Measurements from ENCODE around the gene CDK7.
"Not testable (repeated sequence)": the region's sequence is repeated elsewhere in the genome, so short reads cannot be mapped to it uniquely, and the experiment has no call there.

The CDK7 gene

DNA sequence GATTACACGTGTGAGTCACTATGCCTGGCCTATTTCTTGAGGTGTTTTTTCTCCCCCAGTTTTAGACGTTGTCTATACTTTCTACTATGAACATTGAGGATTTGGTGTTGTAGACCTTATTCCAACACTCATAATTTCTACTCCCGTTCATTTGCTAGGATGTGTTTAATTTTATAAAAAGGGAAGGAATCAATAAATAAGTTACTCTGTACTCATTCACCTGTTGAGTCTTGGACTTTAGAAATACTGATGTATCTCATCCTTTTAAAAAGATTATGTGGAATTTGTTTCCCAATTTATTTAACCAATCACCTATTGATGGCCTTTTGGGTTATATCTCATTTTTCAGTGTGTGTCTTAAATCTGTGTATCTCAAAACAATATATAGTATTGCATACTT lies 3.2 kb downstream of the CDK7 start:
- DNase-seq (ENCODE audit: low read depth in 2 of 2): no peak

DNA sequence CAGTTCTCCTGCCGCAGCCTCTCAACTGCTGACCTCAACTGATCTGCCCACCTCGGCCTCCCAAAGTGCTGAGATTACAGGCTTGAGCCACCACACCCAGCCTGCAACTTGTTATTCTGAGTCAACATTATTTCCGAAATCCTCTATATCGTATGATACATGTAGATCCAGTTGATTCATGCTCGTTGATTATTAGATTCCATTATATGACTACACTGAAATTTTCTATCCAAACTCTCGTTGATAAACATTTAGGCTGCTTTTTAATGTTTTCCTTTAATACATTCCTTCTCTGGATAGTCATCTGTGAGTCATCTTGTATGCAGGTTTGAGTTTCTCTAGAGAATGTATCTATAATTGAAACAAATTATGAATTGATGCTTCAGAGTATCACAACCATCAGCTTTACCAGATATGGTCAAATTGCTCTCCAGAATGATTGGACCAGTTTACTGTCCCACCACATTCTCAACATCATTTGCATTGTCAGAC lies 4.1 kb downstream of the CDK7 start:
- DNase-seq (ENCODE audit: low read depth in 2 of 2): no peak

DNA sequence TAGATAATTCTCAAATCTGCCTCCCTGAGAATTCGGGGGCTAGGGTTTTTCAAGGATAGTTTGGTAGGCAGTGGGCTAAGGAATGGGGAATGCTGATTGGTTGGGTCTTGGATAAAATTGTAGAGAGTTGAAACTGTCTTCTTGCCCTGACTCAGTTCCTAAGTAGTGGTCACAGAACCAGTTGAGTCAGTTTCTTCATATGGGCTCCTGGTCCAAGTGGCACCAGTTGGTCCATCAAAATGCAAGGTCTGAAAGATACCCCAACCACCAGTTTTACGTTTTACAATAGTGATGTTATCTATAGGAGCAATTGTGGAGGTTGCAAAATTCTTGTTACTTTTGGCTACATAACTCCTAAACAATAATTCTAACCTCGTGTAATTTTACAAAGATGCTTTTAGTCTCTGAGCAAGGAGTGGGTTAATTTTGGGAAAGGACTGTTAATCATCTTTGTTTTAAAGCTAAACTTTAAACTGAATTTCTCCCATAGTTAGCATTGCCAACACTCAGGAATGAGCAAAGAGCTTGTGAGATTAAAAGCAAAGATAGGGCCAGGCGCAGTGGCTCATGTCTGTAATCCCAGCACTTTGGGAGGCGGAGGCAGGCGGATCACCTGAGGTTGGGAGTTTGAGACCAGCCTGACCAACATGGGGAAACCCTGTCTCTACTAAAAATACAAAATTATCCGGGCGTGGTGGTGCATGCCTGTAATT lies 7.7 kb downstream of the CDK7 start:
- DNase-seq (ENCODE audit: low read depth in 2 of 2): no peak

DNA sequence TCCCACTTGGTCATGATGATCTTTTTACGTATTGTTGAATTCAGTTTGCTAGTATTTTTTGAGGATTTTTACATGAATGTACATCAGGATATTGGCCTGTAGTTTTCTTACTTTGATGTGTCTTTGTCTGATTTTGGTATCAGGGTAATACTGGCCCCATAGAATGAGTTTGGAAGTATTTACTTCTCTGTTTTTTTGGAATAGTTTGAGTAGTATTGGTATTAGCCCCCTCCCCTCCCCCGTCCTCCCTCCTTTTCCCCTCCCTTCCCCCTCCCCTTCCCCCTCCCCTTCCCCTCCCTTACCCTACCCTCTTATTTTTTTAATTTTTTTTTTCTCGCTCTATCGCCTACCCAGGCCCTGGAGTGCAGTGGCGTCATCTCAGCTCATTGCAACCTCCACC lies 10.3 kb downstream of the CDK7 start:
- DNase-seq (ENCODE audit: low read depth in 2 of 2): no peak

DNA sequence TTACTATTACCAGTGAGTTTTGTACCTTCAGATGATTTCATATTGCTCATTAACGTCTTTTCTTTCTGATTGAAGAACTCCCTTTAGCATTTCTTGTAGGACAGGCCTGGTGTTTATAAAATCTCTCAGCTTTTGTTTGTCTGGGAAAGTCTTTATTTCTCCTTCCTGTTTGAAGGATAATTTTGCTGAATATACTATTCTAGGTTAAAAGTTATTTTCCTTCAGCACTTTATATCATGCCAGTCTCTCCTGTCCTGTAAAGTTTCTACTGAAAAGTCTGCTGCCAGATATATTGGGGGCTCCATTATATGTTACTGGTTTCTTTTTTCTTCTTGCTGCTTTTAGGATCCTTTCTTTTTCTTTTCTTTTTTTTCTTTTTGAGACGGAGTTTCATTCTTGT lies 13.3 kb downstream of the CDK7 start:
- no peak for DNase-seq (ENCODE audit: low read depth in 2 of 2)

DNA sequence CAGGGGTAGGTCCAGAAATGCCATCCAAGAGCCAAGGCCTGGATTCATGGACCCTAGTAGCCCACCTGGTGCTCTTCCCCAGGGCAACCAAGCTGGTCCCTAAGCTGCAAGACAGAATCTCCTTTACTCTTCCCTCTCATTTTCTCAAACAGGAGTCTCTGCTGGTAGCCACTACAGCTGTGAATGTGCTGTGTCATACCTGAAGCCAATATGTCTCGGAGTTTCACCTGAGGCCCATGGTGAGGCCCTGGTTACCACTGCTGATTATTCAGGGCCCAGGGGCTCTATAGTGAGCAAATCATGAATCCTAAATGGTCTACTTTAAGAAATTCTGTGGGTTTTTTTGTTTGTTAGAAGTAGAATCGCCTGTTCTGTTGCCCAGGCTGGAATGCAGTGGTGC lies 15.9 kb downstream of the CDK7 start:
- no peak for DNase-seq (ENCODE audit: low read depth in 2 of 2)

DNA sequence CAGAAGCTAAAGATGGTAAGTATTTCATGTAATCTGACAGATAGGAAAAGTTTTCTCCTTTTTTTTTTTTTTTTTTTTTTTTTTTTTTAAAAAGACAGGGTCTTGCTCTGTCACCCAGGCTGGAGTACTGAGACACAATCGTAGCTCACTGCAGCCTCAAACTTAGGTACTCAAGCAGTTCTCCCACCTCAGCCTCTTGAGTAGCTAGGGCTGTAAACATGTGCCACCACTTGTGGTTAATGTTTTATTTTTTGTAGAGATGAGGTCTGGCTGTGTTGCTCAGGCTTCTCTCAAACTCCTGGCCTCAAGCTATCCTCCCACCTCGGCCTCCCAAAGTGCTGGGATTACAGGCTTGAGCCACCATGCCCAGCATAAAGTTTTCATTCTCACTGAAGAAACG lies 17.8 kb downstream of the CDK7 start:
- no peak for DNase-seq (ENCODE audit: low read depth in 2 of 2)

DNA sequence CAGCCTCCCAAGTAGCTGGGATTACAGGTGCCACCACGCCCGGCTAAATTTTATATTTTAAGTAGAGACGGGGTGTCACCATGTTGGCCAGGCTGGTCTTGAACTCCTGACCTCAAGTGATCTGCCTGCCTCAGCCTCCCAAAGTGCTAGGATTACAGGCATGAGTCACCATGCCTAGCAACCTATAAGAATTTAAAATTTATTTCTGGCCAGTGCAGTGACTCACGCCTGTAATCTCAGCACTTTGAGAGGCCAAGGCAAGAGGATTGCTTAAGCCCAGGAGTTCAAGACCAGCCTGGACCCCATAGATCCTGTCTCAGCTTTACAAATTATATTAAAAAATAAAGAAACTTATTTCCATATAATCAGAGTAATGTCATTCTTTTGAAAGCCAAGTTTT lies 21.3 kb downstream of the CDK7 start:
- DNase-seq (ENCODE audit: low read depth in 2 of 2): not testable (repeated sequence)

DNA sequence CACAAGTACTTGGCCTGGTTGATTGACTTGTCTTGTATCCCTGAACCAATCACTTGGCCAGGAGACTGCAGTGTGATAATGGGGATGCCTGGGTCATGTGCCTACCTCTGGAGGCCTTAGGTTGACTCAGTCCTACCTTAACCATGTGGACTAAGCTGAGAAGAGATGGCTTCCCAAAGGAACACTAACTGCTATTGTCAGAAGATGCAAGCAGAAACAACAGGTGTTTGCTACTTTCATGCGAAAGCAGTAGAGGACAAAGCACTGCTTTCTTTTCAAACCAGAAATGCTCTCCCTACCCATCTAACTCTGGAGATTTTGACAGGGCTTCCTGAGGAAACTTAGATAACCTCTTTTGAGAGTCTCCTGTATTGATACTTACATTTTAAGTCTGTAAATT lies 22.9 kb downstream of the CDK7 start:
- DNase-seq (ENCODE audit: low read depth in 2 of 2): no peak

DNA sequence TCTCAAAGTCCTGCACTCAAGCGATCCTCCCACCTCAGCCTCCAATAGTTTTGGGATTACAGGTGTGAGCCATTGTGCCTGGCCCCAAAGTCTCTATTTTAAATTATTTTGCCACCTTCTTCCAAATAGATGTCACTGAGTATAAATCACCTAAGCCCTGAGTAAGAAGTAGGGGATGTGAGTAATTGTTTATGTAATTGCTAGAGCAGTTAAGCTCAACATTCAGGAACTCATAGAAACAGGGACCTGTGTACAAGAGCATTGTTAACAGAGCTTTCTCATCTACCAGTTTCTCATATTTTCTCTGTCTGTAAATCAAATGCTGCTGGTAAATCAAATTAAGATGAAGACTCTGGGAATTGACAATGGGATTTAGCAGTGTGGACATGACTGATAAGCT lies 26.3 kb downstream of the CDK7 start:
- DNase-seq (ENCODE audit: low read depth in 2 of 2): no peak

DNA sequence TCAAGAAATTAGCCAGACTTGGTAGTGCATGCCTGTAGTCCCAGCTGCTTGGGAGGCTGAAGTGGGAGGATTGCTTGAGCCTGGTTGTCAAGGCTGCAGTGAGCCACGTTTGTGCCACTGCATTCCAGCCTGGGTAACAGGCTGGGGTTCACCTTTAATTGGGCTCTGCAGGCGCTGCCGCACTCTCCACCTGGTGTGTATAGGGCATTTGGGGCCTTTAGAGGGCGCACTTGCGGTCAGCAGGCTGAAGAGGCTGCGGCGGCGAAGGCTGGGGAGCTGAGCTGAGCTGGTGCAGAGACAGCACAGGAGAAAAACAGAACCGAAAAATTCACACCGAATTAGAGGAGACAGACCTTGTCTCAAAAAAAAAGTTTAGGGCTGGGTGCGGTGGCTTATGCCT lies 31.2 kb downstream of the CDK7 start:
- no peak for DNase-seq (ENCODE audit: low read depth in 2 of 2)

DNA sequence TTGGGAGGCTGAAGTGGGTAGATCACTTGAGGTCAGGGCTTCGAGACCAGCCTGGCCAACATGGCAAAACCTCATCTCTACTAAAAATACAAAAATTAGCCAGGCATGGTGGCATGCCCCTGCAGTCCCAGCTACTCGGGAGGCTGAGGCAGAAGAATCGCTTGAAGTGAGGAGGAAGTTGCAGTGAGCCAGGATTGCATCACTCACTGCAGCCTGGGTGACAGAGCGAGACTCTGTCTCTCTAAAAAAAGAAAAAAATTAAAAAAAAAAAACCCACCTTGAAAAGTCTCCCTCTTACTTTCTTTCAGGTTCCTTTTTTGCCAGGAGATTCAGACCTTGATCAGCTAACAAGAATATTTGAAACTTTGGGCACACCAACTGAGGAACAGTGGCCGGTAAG lies 34.2 kb downstream of the CDK7 start:
- DNase-seq (ENCODE audit: low read depth in 2 of 2): no peak

DNA sequence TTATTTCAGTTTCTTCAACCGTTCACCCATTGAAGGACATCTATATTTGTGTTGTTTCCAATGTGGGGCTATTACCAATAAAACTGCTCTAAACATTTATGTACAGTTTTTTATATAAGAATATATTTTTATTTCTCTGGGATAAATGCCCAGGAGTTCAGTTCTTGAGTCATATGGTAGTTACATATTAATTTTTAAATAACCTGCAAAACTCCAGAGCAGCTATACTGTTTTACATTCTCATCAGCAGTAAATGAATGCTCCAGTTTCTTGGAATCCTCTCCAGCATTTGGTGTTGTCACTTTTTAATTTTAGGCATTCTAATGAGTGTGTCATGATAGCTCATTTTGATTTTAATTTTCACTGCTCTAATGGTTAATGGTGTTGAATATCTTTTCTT lies 36.2 kb downstream of the CDK7 start:
- no peak for DNase-seq (ENCODE audit: low read depth in 2 of 2)

DNA sequence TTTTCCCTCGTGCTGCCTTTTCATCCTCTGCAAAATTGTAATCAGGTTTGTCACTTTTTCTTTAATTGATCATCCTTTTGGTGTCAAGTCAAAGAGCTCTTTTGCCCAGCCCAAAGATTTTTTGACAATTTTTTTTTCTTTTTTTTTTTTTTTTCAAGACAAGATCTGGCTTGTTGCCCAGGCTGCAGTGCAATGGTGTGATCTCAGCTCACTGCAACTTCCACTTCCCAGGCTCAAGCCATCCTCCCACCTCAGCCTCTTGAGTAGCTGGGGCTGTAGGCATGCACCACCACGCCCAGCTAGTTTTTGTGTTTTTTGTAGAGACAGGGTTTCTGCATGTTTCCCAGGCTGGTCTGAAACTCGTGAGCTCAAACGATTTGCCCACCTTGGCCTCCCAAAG lies 36.7 kb downstream of the CDK7 start:
- no peak for DNase-seq (ENCODE audit: low read depth in 2 of 2)

DNA sequence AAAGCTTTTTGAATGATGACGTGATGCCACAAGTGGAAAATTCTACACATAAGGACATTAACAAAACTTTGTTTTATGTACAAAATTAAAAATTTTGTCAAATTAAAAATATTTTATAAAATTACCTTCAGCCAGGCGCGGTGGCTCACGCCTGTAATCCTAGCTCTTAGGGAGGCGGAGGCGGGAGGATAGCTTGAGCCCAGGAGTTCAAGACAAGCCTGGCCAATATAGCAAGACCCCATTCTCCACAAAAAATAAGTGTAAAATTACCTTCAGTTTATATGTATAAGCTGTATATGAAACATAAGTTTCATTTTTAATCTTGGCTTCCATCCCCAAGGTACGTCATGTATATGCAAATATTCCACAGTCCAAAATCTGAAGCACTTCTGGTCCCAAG lies 40.9 kb downstream of the CDK7 start:
- DNase-seq (ENCODE audit: low read depth in 2 of 2): no peak

DNA sequence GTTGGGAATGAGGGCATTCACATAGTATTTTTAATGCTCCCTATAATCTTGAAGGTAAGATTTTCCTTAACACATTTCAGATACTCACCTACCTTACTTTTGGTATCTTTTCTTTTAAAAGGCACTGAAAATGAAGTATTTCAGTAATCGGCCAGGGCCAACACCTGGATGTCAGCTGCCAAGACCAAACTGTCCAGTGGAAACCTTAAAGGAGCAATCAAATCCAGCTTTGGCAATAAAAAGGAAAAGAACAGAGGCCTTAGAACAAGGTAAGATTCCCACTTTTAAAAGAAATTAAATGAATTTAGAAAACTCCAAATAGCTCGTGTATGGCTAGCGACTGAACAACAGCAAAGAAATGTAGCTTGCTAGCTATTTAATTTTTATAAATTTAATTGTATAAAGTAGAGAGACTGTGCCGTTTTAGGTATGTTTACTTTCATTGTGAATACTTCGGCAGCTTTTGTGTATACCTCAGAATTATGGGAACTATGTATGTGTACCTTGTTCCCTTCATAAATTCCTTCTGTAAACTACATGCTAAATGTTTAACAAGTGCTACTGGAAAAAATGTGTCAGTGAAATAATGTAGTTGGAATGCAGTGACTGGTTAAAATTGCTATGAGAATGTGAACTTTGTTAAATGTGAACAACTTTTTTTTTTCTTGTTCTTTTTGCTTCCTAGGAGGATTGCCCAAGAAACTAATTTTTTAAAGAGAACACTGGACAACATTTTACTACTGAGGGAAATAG lies 41.9 kb downstream of the CDK7 start:
- no peak for DNase-seq (ENCODE audit: low read depth in 2 of 2)

DNA sequence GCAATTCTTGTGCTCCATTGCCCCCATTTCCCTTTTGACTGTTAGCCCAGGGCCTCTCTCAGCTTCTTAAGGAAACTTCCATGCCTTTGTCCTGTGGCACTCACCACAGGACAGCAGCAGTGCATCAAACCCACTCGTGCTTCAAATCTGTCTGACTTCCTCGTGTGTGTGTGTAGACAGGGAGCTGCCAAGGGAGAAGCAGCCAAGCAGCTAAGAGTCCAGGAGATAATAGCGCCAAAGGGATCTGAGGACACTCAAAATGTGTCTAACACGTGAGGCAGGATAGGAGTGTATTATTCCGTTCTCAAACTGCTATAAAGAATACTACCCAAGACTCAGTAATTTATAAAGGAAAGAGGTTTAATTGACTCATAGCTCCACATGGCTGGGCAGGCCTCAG lies 44.8 kb downstream of the CDK7 start:
- DNase-seq (ENCODE audit: low read depth in 2 of 2): no peak

DNA sequence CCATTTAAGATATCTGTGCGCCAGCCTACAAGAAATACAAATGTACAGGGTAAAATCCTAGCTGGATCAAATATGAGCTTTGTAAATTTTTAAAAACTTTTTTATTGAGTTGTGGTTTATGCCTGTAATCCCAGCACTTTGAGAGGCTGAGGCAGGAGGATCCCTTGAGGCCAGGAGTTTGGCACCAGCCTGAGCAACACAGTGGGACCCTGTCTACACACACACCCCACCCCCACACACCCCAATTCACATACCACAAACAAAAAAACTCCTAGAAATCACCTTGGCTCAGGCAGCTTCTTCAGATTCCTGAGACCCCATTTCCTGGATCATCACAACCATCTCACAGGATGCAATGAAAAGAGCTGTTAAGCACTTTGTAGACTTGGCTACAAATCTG lies 46.4 kb downstream of the CDK7 start:
- no peak for DNase-seq (ENCODE audit: low read depth in 2 of 2)

DNA sequence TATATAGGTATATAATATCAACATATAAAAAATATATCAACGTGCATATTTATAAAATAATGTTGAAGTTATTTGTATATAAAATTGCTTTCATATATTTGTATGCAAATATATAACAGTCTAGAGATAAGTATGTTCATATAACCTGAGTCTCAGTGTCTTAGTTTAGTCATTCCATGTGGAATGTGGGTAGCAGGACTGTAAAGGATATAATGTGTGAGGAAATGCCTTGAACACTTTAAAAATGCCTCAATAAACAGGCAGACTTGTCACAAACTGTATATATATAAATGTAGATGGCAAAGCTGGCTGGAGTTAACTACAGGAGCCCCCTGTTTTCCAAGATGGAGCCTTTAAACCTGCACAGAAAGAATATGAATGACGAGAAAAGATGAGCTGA lies 49.5 kb downstream of the CDK7 start:
- DNase-seq (ENCODE audit: low read depth in 2 of 2): no peak

DNA sequence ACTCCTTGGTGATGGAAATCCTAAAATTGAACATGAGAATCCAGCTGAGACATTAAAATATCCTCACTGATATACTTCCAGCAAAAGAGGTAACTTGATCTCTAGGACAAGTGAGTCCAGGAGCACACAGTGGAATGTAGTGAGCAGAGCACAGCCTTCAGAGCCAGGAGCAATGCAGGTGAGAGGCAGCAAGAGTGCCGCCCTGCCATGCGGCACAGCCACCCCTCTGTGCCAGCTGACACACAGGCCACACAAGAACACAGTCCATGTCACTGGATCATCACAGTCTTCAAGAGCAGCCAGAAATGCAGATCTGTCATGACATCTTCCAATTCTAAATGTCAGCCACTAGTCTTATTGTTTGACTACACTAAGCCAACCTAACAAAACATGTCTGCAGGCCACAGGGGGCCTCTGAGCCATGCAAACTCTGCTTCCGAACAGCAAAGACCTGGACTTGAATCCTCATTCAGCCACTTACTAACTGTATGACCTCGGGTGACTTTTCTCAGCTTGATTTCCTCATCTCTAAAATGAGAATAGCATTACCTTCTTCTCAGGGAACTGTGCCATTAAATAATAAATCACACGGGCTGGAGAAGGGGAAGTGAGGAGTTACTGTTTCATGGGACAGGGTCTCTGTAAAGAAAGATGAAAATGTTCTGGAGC lies 50.9 kb downstream of the CDK7 start:
- no peak for DNase-seq (ENCODE audit: low read depth in 2 of 2)

DNA sequence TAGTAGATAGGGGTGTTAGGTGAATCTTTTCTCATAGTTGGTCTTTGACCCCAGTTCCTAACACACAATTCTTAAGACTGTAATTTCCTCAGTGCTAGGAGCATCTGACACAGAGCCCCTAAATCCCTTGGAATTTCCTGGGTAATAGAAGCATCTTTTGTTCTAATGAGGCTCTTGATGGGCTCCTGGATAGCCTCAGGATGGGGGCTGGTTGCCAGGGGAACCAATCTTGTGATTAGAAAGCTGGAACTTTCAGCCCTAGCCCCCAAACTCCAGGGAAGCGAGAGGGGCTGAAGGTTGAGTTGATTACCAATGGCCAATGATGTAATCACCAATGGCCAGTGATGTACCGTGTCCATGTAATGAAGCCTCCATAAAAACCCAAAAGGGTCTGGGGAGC lies 53.4 kb downstream of the CDK7 start:
- DNase-seq (ENCODE audit: low read depth in 2 of 2): no peak

DNA sequence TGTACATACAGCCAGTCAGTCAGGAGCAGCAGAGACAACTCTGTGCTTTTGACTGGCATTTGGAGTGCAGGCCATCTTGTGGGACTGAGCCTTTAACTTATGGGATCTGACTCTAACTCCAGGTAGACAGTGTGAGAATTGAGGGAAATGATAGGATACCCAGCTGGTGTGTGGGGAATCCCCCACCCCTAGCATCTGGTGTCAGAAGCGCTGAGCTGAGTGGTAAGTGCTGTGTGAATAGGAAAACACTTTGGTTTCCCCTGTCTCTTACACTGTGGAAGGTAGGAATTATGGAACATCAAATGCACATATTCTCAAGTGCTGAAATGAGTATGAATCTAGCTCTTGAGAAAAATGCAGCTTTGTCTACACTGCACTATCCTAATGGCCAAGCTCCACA lies 54.0 kb downstream of the CDK7 start:
- DNase-seq (ENCODE audit: low read depth in 2 of 2): no peak

DNA sequence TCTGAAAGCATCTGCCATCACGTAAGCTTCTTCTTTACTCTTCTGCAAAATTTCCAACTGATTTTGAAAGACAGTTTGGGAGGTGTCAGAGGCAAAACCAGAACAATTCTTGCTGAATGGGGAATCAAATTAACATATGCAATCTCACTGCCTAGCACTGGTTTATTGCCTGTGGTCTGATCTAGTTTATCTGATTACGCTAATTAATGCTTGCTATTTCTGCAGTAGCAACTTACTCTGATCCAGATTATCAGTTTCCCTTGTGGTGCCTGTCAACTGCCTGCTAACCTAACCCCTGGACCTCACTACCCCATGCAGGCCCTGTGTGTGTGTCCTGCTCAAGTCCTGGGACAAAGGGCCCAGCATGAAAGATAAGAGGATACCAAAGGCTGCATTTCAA lies 57.6 kb downstream of the CDK7 start:
- DNase-seq (ENCODE audit: low read depth in 2 of 2): no peak

Measured in stimulated activated CD4-positive, alpha-beta T cell treated with anti-CD3 and anti-CD28 coated beads, Interleukin-15, amount 100 ng/mL, for 48 hours (primary cell).